GM12878 (cell line): ENCODE data around the gene LDLRAP1. TPM values are rescaled to one million over a fixed set of nuclear protein-coding genes. Genes with fewer than 3 reads are reported as not detected.

Source experiments
- ATAC-seq: fragments of 200-7000 bp; cut with Tn5 transposase; 3 replicates; pipeline ENCODE4 v1.9.1; 2020; ENCODE audit warnings: mild to moderate bottlenecking, moderate library complexity
- BruUV-seq: library from RNA; stranded (reverse); fragments of 400-500 nt; replicated peaks from 2 replicates; lab custom pipeline; 2021; lab: Mats Ljungman, UMichigan
- CTCF ChIA-PET: fragments of 300-600 bp; sonication (Branson Sonifier 250); formaldehyde crosslinking; extraction: SDS; loops from one replicate; lab custom pipeline; 2021; ENCODE audit warnings: inconsistent platforms; lab: Yijun Ruan, JAX
- POLR2A ChIA-PET: fragments of 350-600 bp; formaldehyde crosslinking; extraction: SDS; loops from one replicate; lab custom pipeline; 2021; ENCODE audit warnings: inconsistent platforms; lab: Charles Lee
- RAD21 ChIA-PET: fragments of 300-600 bp; sonication (Branson Sonifier 250); formaldehyde crosslinking; loops from one replicate; lab custom pipeline; 2023; ENCODE audit warnings: antibody characterized with exemption; ENCODE audit not compliant: unreplicated experiment; lab: Charles Lee
- SMC1A ChIA-PET: fragments of 300-600 bp; sonication (Branson Sonifier 250); formaldehyde crosslinking; loops from one replicate; lab custom pipeline; 2023; ENCODE audit not compliant: unreplicated experiment, uncharacterized antibody; lab: Charles Lee
- DNase-seq: peaks from one replicate; pipeline ENCODE4 v3.0.0-alpha.2; 2011; ENCODE audit warnings: low read depth, low spot score
- FAIRE-seq: peaks from 3 replicates; lab custom pipeline; 2011; peaks lifted over from hg19 to GRCh38; lab: Jason Lieb, UNC
- H2AFZ ChIP-seq: 2 replicates; pipeline ENCODE4 v1.6.0; 2011; ENCODE audit warnings: low read depth, low read length, control low read depth; ENCODE audit not compliant: control insufficient read depth
- H3K27ac ChIP-seq: 2 replicates; pipeline ENCODE4 v1.5.1; 2011; ENCODE audit warnings: control low read depth; ENCODE audit not compliant: control insufficient read depth, insufficient read depth
- H3K27me3 ChIP-seq, 2 experiments: replicated peaks in 1 of 2; 2 replicates each; pipeline versions ENCODE4 v1.6.0 to v1.6.1; 2011; ENCODE audit warnings: low read length in 1 of 2; ENCODE audit not compliant: control insufficient read depth in 2 of 2, insufficient read depth in 2 of 2
- H3K36me3 ChIP-seq, 2 experiments: 2 replicates each; pipeline ENCODE4 v1.5.1; 2011; ENCODE audit warnings: low read length in 1 of 2; ENCODE audit not compliant: control insufficient read depth in 2 of 2, insufficient read depth in 2 of 2
- H3K4me1 ChIP-seq: 2 replicates; pipeline ENCODE4 v1.6.1; 2011; ENCODE audit warnings: mild to moderate bottlenecking, low read length, moderate library complexity, mixed read lengths; ENCODE audit not compliant: control insufficient read depth, insufficient read depth
- H3K4me2 ChIP-seq: 2 replicates; pipeline ENCODE4 v1.6.0; 2011; ENCODE audit warnings: control low read depth; ENCODE audit not compliant: control insufficient read depth, insufficient read depth
- H3K4me3 ChIP-seq: fragments of 200-600 bp; sonication (generic); 2 replicates; pipeline ENCODE4 v1.5.1; 2016
- H3K79me2 ChIP-seq: 2 replicates; pipeline ENCODE4 v1.6.0; 2011; ENCODE audit warnings: low read length; ENCODE audit not compliant: control insufficient read depth, insufficient read depth
- H3K9ac ChIP-seq: 2 replicates; pipeline ENCODE4 v1.8.0; 2011; ENCODE audit warnings: low read length, control low read depth, mixed read lengths; ENCODE audit not compliant: control insufficient read depth, insufficient read depth
- H3K9me3 ChIP-seq: replicated peaks from 3 replicates; pipeline ENCODE4 v1.5.1; 2011; ENCODE audit warnings: mild to moderate bottlenecking, low read length; ENCODE audit not compliant: control insufficient read depth, insufficient read depth
- H4K20me1 ChIP-seq: 2 replicates; pipeline ENCODE4 v1.6.0; 2011; ENCODE audit not compliant: control insufficient read depth, insufficient read depth
- ATF2 ChIP-seq: IDR thresholded peaks from 2 replicates; pipeline ENCODE4 v1.6.1; 2012; ENCODE audit warnings: low read length, inconsistent platforms
- BHLHE40 ChIP-seq, 2 experiments: fragments of 450-650 bp in 1 of 2; IDR thresholded peaks; 2 replicates each; pipeline ENCODE4 v1.6.1; 2011 to 2017; ENCODE audit warnings: low read depth in 2 of 2, borderline replicate concordance in 1 of 2, improper control_type of control experiment in 1 of 2, low read length in 1 of 2, mild to moderate bottlenecking in 1 of 2
- CBX5 ChIP-seq: sonication (generic); IDR thresholded peaks from 2 replicates; pipeline ENCODE4 v1.6.1; 2016; ENCODE audit warnings: low read depth, moderate library complexity, mild to moderate bottlenecking, inconsistent platforms
- EP300 ChIP-seq, 2 experiments: fragments of 150-350 bp in 1 of 2; IDR thresholded peaks; 2 replicates each; pipeline ENCODE4 v1.6.1; 2011 to 2012; ENCODE audit warnings: low read depth in 2 of 2, low read length in 2 of 2, borderline replicate concordance in 1 of 2, improper control_type of control experiment in 1 of 2, inconsistent platforms in 1 of 2; ENCODE audit not compliant: control insufficient read depth in 1 of 2
- MEF2B ChIP-seq: fragments of 450-650 bp; IDR thresholded peaks from 2 replicates; pipeline ENCODE4 v1.6.1; 2018; ENCODE audit warnings: mild to moderate bottlenecking, moderate library complexity; ENCODE audit not compliant: partially characterized antibody, poor library complexity, severe bottlenecking
- RELA ChIP-seq: fragments of 450-650 bp; IDR thresholded peaks from 2 replicates; pipeline ENCODE4 v1.8.0; 2014; ENCODE audit warnings: borderline replicate concordance; ENCODE audit not compliant: partially characterized antibody
- REST ChIP-seq: IDR thresholded peaks from 2 replicates; pipeline ENCODE4 v1.6.1; 2012; ENCODE audit warnings: mild to moderate bottlenecking, low read depth, low read length
- SP1 ChIP-seq: IDR thresholded peaks from one replicate; pipeline ENCODE4 v1.6.1; 2011; ENCODE audit warnings: low read depth, low read length
- TARDBP ChIP-seq: IDR thresholded peaks from 2 replicates; pipeline ENCODE4 v1.6.1; 2016; ENCODE audit warnings: borderline replicate concordance
- TCF12 ChIP-seq: IDR thresholded peaks from 2 replicates; pipeline ENCODE4 v1.6.1; 2011; ENCODE audit warnings: low read depth, mild to moderate bottlenecking, low read length
- ZBTB40 ChIP-seq: fragments of 450-650 bp; IDR thresholded peaks from 2 replicates; pipeline ENCODE4 v1.6.1; 2016; ENCODE audit warnings: mild to moderate bottlenecking, moderate library complexity, borderline replicate concordance
- ZNF207 ChIP-seq: fragments of 450-650 bp; IDR thresholded peaks from 2 replicates; pipeline ENCODE4 v1.6.1; 2014; ENCODE audit warnings: antibody characterized with exemption, mild to moderate bottlenecking, borderline replicate concordance
- WGBS: methylation state at CpG from one replicate; pipeline ENCODE4 v1.1.6; 2016; ENCODE audit warnings: low lambda C conversion rate; ENCODE audit not compliant: insufficient replicate concordance, insufficient coverage; ENCODE audit errors: missing lambda C conversion rate; 5-methylcytosine and 5-hydroxymethylcytosine counted together
- in situ Hi-C: fragments of 300-500 bp; cut with MboI; formaldehyde crosslinking; loops from 9 replicates; pipeline ENCODE4 v1.14.3; 2018; ENCODE audit warnings: mixed read lengths
- intact Hi-C: fragments of 100-400 bp; cut with micrococcal nuclease; formaldehyde crosslinking; loops from one replicate; pipeline ENCODE4 v1.14.2; 2022; ENCODE audit not compliant: unreplicated experiment
- polyA plus RNA-seq, 11 experiments: library from polyadenylated mRNA; depleted of rRNA in 4 of 11; unstranded in 6 of 11; stranded (reverse) in 5 of 11; fragments of >200 nt; fragmentation: Nextera tagmentation in 4 of 11; fragmentation: Illumina TruSeq in 1 of 11; extraction: Ambion mirVana in 4 of 11; extraction: Trizol in 1 of 11; gene quantifications; 1 replicate in 1 of 11; 2 replicates in 10 of 11; pipeline versions ENCODE4 v1.2.1 to v1.2.3, GENCODE V29; 2011 to 2016; ENCODE audit warnings: inconsistent platforms in 2 of 11, missing spikeins in 2 of 11, low read depth in 1 of 11
- total RNA-seq, 4 experiments: library from RNA; depleted of rRNA in 3 of 4; stranded (reverse); fragments of >200 nt in 3 of 4; fragmentation: Illumina TruSeq in 1 of 4; extraction: Trizol in 1 of 4; gene quantifications; 2 replicates each; pipeline versions ENCODE4 v1.2.1 to v1.2.3, GENCODE V29; 2013 to 2021

The LDLRAP1 gene
- total and polyA plus RNA-seq, 10 of the 15 experiments (the other 5 are each of a cell fraction or from before 2014, with no cell fraction given): 0.43 to 37.6 (median 22.0) TPM

GRCh38 chr1:25515033-25515432, 28.4 kb upstream of the LDLRAP1 start:
- ChIA-PET CTCF (interaction anchor here (0.6 kb wide), 1 partner anchor 290 kb away, joined by 3 read pairs; no protein-coding TSS in a partner anchor), POLR2A (no interaction called here), RAD21 (no interaction called here), SMC1A (interaction anchor here (0.7 to 1.3 kb wide), 2 partner anchors 27 to 287 kb away, joined by 3 read pairs; no protein-coding TSS in a partner anchor)
- WGBS: 48% methylated on average over 6 of the region's 6 CpGs
- H3K4me3 ChIP-seq: no peak overlapping the region
- BruUV-seq: no TSS peak
- no peak overlapping the region for H3K27ac ChIP-seq
- no peak overlapping the region for H3K9ac ChIP-seq
- DNase-seq: no peak
- no peaks in the 10 kb centered on the region for H3K79me2 ChIP-seq
- H3K4me2 ChIP-seq: no peak overlapping the region
- no peaks in the 10 kb centered on the region for H3K4me1 ChIP-seq
- intact Hi-C loops (no loop called here), in situ Hi-C loops (loop anchor here (10.0 kb wide), 1 partner anchor 110 kb away; no protein-coding TSS in a partner anchor)
- no peaks in the 10 kb centered on the region for H3K36me3 ChIP-seq
- H3K27me3 ChIP-seq: 0 out of 4 replicates have a peak, but pooled peaks cover 0 to 1% of the 10 kb centered on the region in 2 experiments
- no peaks in the 10 kb centered on the region for H4K20me1 ChIP-seq
- FAIRE-seq: no peak
- ATAC-seq: no peak
- H2AFZ ChIP-seq: no peak overlapping the region
- no peaks in the 10 kb centered on the region for H3K9me3 ChIP-seq
- TF ChIP-seq ZBTB40 (no peak), TCF12 (no peak), EP300 (IDR thresholded peaks at IDR 0.05; ENCODE audit: borderline replicate concordance in 1 of 2, control insufficient read depth in 1 of 2, low read depth in 2 of 2, low read length in 2 of 2) (no peak), TARDBP (no peak), BHLHE40 (IDR thresholded peaks at IDR 0.05; ENCODE audit: borderline replicate concordance in 1 of 2, low read depth in 2 of 2, low read length in 1 of 2) (no peak), CBX5 (no peak), REST (no peak), ATF2 (no peak), SP1 (no peak), MEF2B (no peak), RELA (no peak), ZNF207 (no peak)
